Loucy (cell line): ENCODE data around the gene CHCHD4.

Experiments
- EZH2phosphoT487 ChIP-seq: fragments of 200-600 bp; IDR thresholded peaks from 2 replicates; pipeline ENCODE4 v1.6.1; 2018; ENCODE audit warnings: antibody characterized with exemption, mild to moderate bottlenecking, moderate library complexity, borderline replicate concordance
- TF ChIP-seq, protein P1 (sequence below): fragments of 200-600 bp; sonication (generic); conservative IDR thresholded peaks from 2 replicates; pipeline ENCODE4 v1.5.1; 2014; ENCODE audit warnings: mild to moderate bottlenecking, antibody characterized with exemption, low read length

- TF ChIP-seq, protein P1, sequence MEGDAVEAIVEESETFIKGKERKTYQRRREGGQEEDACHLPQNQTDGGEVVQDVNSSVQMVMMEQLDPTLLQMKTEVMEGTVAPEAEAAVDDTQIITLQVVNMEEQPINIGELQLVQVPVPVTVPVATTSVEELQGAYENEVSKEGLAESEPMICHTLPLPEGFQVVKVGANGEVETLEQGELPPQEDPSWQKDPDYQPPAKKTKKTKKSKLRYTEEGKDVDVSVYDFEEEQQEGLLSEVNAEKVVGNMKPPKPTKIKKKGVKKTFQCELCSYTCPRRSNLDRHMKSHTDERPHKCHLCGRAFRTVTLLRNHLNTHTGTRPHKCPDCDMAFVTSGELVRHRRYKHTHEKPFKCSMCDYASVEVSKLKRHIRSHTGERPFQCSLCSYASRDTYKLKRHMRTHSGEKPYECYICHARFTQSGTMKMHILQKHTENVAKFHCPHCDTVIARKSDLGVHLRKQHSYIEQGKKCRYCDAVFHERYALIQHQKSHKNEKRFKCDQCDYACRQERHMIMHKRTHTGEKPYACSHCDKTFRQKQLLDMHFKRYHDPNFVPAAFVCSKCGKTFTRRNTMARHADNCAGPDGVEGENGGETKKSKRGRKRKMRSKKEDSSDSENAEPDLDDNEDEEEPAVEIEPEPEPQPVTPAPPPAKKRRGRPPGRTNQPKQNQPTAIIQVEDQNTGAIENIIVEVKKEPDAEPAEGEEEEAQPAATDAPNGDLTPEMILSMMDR = no peak
- no peak for TF ChIP-seq EZH2phosphoT487
Measured at GRCh38 chr3:14132689-14133088, 8.0 kb upstream of the CHCHD4 start.
